Activated CD4-positive, alpha-beta T cell treated with anti-CD3 and anti-CD28 coated beads, Interleukin-2, amount 10 ng/mL, durations not matched to agents 24 days and 14 days (primary cell): Measurements from ENCODE around the gene BET1. TPM values are rescaled to one million over a fixed set of nuclear protein-coding genes. Genes with fewer than 3 reads are reported as not detected.

Experiments used
- DNase-seq: peaks from one replicate; pipeline ENCODE4 v3.0.0; 2022
- H3K27ac Mint-ChIP-seq: one replicate; pipeline ENCODE4 v1.8.0; 2022; ENCODE audit warnings: mild to moderate bottlenecking, mixed read lengths
- H3K27me3 Mint-ChIP-seq: one replicate; pipeline ENCODE4 v1.8.0; 2022; ENCODE audit warnings: mixed read lengths
- H3K36me3 Mint-ChIP-seq: one replicate; pipeline ENCODE4 v1.8.0; 2022; ENCODE audit warnings: low read depth, mild to moderate bottlenecking, mixed read lengths
- H3K4me1 Mint-ChIP-seq: one replicate; pipeline ENCODE4 v1.8.0; 2021; ENCODE audit warnings: mixed read lengths
- H3K4me3 Mint-ChIP-seq: one replicate; pipeline ENCODE4 v1.8.0; 2022; ENCODE audit warnings: mild to moderate bottlenecking, moderate library complexity, mixed read lengths
- H3K9me3 Mint-ChIP-seq: one replicate; pipeline ENCODE4 v1.8.0; 2021; ENCODE audit warnings: mixed read lengths
- intact Hi-C: fragments of 100-400 bp; cut with micrococcal nuclease; formaldehyde crosslinking; loops from one replicate; pipeline ENCODE4 v1.15.1; 2023
- total RNA-seq: library from RNA; stranded (reverse); gene quantifications from 2 replicates; pipeline ENCODE4 v1.2.3, GENCODE V29; 2022

The BET1 gene
- total RNA-seq, 1 donor from 2014 or later, result 20.0 TPM

DNA sequence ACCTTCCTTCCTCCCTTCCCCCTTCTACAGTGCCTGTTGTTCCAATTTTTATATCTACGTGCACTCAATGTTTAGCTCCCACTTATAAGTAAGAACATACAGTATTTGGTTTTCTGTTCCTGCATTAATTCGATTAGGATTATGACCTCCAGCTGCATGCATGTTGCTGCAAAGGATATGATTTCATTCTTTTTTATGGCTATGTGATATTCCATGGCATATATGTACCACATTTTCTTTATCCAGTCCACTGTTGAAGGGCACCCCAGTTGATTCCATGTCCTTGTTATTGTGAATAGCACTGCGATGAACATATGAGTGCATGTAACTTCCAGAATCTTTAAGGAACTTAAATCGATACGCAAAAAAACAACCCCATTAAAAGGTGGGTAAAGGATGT is 39.9 kb downstream of the BET1 start:
- Mint-ChIP-seq H3K4me1 (no peaks in the 10 kb centered on the region), H3K9me3 (no peaks in the 10 kb centered on the region)

DNA sequence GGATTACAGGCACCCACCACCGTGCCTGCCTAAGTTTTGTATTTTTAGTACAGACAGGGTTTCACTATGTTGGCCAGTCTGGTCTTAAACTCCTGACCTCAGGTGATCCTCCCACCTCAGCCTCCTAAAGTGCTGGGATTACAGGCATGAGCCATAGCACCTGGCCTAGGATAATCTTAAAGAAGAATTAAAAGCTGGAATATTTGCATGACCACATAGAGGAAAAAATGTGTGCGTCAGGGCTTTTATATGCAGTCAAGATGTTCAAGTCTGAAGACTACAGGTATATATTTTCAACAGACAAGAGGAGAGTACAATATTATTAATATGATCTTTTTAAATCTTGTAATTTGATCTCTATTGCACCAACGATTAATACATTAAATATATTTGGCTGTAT is 43.2 kb downstream of the BET1 start:
- Mint-ChIP-seq H3K4me3 (no peak overlapping the region), H3K36me3 (no peaks in the 10 kb centered on the region), H3K27me3 (no peaks in the 10 kb centered on the region), H3K27ac (no peak overlapping the region), H3K4me1 (no peaks in the 10 kb centered on the region), H3K9me3 (no peaks in the 10 kb centered on the region)
- no peak for DNase-seq
- intact Hi-C loops, result no loop called here

More for the DNA sequence above, 39.9 kb downstream of the BET1 start:
- Mint-ChIP-seq H3K4me3 (no peak overlapping the region), H3K27ac (no peak overlapping the region), H3K27me3 (no peaks in the 10 kb centered on the region), H3K36me3 (no peaks in the 10 kb centered on the region)
- intact Hi-C loops, result no loop called here
- DNase-seq, result no peak

DNA sequence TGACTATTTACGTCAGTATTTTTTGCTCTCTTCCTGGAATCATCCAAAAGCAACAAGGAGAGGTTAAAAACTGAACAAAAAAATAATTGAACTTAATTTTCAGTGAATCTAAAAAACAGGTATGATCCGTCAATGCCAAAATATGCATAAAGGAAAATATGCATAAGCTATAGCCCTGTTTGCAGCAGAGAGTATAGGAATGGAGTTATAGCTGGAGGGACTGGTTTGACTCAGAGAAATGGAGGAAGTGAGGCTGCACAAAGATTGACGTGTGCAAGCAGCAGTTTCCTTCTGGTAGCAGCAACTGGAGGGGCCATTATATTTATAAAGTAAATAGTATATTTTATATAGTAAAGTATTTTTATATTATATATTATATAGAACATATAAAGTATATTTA is 45.5 kb downstream of the BET1 start:
- Mint-ChIP-seq H3K9me3 (no peaks in the 10 kb centered on the region), H3K27me3 (no peaks in the 10 kb centered on the region), H3K27ac (no peak overlapping the region), H3K36me3 (no peaks in the 10 kb centered on the region), H3K4me1 (no peaks in the 10 kb centered on the region), H3K4me3 (no peak overlapping the region)
- DNase-seq, result no peak
- intact Hi-C loops, result no loop called here

DNA sequence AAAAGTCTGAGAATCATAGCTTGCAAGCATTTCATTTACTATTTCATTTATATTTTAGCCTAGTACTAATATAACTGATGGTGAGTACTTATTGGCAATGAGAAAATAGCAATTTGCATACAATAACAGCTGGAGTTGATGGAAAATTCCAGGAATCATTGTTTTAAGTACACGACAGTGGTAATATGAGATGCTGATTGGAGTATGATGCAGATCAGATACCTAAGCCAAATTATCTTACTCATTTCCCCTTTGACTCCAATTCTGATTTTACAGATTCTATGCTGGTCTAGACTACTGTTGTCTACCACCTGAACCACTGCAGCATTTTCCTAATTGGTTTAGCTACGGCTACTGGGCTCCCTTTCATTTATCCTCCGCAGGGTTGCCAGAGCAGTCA is 45.9 kb downstream of the BET1 start:
- DNase-seq, result no peak
- H3K9me3 Mint-ChIP-seq, result no peaks in the 10 kb centered on the region
- H3K4me3 Mint-ChIP-seq, result no peak overlapping the region
- H3K27ac Mint-ChIP-seq, result no peak overlapping the region
- H3K36me3 Mint-ChIP-seq, result no peaks in the 10 kb centered on the region
- no peaks in the 10 kb centered on the region for H3K4me1 Mint-ChIP-seq
- intact Hi-C loops, result no loop called here
- no peaks in the 10 kb centered on the region for H3K27me3 Mint-ChIP-seq

DNA sequence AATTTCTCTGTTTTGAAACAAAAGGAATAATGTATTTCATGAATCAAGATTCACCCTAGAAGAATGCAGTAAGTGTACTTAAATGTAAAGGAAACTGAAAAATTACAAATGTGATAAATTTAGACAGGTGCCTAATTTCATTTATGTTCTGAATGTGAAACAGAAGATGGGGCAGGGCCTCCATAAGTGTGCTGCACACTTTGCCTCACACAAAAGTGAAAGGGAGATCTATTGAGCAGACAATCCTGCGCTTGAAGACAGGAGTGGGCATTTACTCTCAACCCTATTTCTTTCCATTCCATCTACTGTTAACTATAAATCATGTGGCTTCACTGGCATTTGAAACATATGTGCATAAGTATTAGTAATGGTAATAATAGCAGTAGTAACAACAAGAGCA is 46.4 kb downstream of the BET1 start:
- Mint-ChIP-seq H3K27me3 (no peaks in the 10 kb centered on the region), H3K27ac (no peak overlapping the region), H3K9me3 (no peaks in the 10 kb centered on the region), H3K4me1 (no peaks in the 10 kb centered on the region), H3K4me3 (no peak overlapping the region), H3K36me3 (no peaks in the 10 kb centered on the region)
- no peak for DNase-seq
- intact Hi-C loops, result no loop called here

DNA sequence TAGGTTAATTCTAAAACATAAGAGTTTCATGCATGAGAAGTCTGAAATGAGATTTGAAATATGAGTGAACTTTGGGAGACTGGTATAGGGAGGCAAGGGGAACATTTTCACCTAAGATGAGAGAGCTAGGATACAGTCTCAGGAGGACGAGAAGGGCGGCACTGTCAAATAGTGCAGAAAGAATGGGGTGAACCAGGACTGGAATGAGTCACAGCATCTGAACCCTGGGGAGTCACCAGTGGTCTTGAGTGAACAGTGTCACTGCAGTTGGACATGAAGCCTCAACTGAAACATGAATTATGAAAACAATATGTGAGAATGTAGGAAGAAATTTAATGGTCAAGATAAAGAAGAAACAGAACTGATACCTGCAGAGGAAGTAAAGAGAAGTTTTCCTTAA is 48.9 kb downstream of the BET1 start:
- no peak for DNase-seq
- no peaks in the 10 kb centered on the region for H3K9me3 Mint-ChIP-seq
- H3K27ac Mint-ChIP-seq, result no peak overlapping the region
- no peaks in the 10 kb centered on the region for H3K27me3 Mint-ChIP-seq
- H3K4me1 Mint-ChIP-seq, result no peaks in the 10 kb centered on the region
- H3K36me3 Mint-ChIP-seq, result no peaks in the 10 kb centered on the region
- no peak overlapping the region for H3K4me3 Mint-ChIP-seq
- intact Hi-C loops, result no loop called here

DNA sequence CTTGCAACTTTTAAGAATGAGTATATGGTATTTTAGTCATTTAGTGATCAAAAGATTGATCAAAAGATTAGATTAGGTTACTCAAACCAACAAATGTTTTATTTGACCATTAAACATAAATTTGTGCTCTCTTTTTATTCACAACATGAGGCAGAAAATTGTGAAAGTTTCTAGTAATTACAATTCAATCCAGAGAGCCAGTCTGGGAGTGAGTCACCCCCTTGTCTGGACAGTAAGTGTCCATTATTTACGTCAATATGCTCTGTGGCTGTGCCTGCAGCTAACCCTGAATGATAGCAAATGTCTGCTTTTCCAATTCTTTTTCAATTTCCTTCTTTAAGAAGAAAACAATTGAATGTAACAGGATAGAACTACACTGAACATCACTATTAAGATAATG is 54.7 kb downstream of the BET1 start:
- intact Hi-C loops, result no loop called here
- Mint-ChIP-seq H3K36me3 (no peaks in the 10 kb centered on the region), H3K27ac (no peak overlapping the region), H3K27me3 (no peaks in the 10 kb centered on the region), H3K9me3 (no peaks in the 10 kb centered on the region), H3K4me1 (no peaks in the 10 kb centered on the region), H3K4me3 (no peak overlapping the region)
- DNase-seq, result no peak

DNA sequence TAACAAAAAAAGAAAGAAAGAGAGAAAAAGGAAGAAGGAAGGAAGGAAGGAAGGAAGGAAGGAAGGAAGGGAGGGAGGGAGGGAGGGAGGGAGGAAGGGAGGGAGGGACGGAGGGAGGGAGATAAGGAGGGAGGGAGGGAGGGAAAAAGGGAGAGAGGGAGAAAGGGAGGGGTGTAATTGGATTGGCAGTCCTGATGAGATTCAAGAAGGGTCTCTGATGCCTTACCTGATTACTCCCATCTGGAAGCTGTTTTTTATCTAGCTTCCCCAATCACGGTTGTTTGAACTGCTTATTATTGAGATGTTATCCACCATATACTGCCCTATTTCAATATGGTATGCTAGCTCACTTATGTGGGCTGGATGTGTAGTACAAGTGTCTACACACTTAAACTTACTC is 55.3 kb downstream of the BET1 start:
- intact Hi-C loops, result no loop called here
- no peak for DNase-seq
- H3K9me3 Mint-ChIP-seq, result no peaks in the 10 kb centered on the region
- no peak overlapping the region for H3K27ac Mint-ChIP-seq
- no peaks in the 10 kb centered on the region for H3K4me1 Mint-ChIP-seq
- H3K4me3 Mint-ChIP-seq, result no peak overlapping the region
- peaks cover 2% of the 10 kb centered on the region for H3K27me3 Mint-ChIP-seq
- H3K36me3 Mint-ChIP-seq, result no peaks in the 10 kb centered on the region

DNA sequence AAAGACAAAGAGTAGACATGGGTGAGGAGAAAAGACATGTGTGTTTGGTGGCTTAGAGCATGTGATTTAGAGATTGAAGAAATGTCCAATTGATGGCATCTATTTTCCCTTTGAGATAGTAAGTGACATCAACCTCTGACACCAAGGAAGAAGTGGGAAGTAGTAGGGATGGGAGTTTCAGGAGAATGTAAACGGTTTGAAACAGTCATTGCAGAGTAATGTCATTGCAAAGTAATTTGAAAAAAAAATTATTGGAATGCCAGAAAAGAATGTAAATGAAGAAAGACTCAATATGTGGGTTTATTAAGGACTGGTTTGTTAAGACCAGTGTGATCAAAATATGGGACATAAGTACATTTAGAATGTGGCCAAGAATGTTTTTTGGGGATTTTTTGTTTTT is 56.0 kb downstream of the BET1 start:
- no peak overlapping the region for H3K4me3 Mint-ChIP-seq
- H3K4me1 Mint-ChIP-seq, result no peaks in the 10 kb centered on the region
- H3K27ac Mint-ChIP-seq, result no peak overlapping the region
- intact Hi-C loops, result no loop called here
- no peaks in the 10 kb centered on the region for H3K9me3 Mint-ChIP-seq
- peaks cover 4% of the 10 kb centered on the region for H3K27me3 Mint-ChIP-seq
- H3K36me3 Mint-ChIP-seq, result no peaks in the 10 kb centered on the region
- DNase-seq, result no peak

DNA sequence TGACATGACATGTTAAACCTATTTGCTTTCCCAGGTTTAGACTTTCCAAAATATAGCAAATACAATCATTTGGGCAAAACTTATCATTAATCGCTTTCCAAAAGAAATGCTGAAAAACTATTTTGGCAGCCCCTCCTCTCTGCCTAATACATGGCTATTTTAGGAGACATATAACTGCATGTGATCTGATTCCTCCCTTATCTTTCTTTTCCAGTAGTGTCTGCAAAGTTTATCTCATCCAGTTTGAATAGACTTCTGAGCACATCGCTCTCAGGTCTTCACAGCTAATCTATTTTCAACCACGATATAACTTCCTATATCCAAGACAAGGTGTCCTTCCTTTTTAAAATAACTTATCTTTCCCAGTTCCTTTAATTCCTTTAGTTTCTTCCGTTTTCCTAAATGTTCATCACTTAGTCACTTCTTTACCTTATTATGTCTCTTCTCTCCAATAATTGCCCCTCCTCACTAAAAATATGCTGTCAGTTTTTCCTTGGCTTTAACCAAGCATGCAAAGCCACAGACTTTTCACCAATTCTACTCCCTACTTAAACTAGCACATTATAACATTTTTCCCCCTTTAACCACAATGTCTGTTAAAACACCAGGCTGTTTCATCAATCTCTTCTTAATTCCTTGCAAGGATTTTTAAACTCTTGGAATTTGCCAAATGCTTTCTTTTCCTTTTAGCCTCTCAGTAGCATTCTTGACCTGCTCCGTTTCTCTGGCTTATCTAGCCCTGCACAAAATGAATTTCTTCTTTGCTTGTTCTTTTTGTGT is 58.2 kb downstream of the BET1 start:
- Mint-ChIP-seq H3K9me3 (no peaks in the 10 kb centered on the region), H3K27me3 (peaks cover 4% of the 10 kb centered on the region), H3K36me3 (no peaks in the 10 kb centered on the region), H3K4me3 (no peak overlapping the region), H3K27ac (no peak overlapping the region), H3K4me1 (no peaks in the 10 kb centered on the region)
- intact Hi-C loops, result no loop called here
- DNase-seq, result peak; percentile 10

DNA sequence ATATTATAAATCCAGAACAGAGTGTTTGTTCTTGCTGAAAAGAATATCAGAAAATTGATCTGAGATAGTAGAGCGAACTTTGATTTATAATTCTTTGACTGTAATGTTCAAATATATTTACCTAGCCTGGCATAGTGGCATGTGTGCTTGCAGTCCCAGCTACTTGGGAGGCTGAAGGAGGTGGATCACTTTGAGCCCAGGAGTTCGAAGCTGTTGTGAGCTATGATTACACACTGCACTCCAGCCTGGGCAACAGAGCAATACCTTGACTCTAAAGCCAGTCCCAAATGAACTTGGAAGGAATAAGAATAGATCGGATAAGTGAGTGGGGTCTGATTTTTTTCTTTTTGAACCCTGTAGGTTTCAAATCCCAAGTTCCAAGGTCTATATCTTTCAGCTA is 59.1 kb downstream of the BET1 start:
- H3K27ac Mint-ChIP-seq, result no peak overlapping the region
- no peak overlapping the region for H3K4me3 Mint-ChIP-seq

DNA sequence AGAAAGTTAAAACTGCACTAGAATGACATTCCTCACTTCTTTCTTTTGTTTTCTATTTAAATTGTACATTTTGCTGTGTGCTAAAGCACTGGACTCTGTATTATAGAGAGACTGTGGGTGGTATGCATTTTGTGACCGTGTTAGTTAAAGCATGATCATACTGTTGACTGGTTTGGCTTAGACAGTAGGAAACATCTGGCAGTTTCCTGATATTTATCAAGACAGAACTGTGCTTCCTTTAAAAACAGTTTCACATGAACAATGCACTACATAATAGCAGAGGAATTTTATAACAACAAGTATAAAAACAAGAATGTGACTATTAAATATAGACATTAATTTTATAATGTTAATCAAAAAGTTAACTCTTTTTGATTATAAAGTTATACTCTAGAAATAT is 59.5 kb downstream of the BET1 start:
- no peak overlapping the region for H3K27ac Mint-ChIP-seq
- peaks cover 4% of the 10 kb centered on the region for H3K27me3 Mint-ChIP-seq
- intact Hi-C loops, result no loop called here
- H3K4me1 Mint-ChIP-seq, result no peaks in the 10 kb centered on the region
- no peaks in the 10 kb centered on the region for H3K9me3 Mint-ChIP-seq
- no peaks in the 10 kb centered on the region for H3K36me3 Mint-ChIP-seq
- DNase-seq, result no peak
- no peak overlapping the region for H3K4me3 Mint-ChIP-seq

More for the DNA sequence above, 59.1 kb downstream of the BET1 start:
- Mint-ChIP-seq H3K27me3 (peaks cover 4% of the 10 kb centered on the region), H3K36me3 (no peaks in the 10 kb centered on the region), H3K9me3 (no peaks in the 10 kb centered on the region), H3K4me1 (no peaks in the 10 kb centered on the region)
- peak; percentile 10 for DNase-seq
- intact Hi-C loops, result no loop called here

DNA sequence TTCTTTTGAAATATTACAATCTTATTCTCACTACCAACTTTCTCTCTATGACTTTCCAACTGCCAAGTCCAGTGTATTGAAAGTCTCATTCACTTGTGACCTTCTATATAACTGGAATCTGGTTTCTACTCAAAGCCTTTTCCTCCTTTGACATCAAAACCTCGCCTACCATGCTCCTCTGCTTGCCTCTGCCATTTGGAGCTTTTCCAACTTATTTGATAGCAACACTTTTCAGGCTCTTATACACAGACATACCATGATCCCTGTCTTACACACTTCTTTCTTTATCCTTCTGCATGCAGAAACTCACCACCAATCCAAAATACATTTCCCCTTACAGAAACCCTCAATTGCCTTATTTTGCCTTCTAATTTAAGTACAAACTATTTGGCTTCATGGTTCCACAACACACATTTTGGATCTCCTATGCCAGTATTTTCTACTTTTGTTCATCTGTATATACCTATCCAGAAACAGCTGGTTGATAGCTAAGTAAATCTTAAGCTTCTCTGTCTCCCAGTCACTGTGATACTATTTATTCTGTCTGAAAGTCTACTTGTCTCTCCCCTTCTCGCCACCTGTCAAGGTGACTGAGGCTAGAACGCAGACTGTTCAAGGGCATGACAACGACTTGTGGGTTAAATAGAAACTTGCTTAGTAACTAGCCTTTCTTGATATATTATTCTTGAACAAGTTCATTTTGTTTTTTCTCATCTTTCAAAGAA is 60.2 kb downstream of the BET1 start:
- no peaks in the 10 kb centered on the region for H3K9me3 Mint-ChIP-seq
- peaks cover 4% of the 10 kb centered on the region for H3K27me3 Mint-ChIP-seq
- H3K4me1 Mint-ChIP-seq, result no peaks in the 10 kb centered on the region
- H3K4me3 Mint-ChIP-seq, result no peak overlapping the region
- H3K27ac Mint-ChIP-seq, result no peak overlapping the region
- intact Hi-C loops, result no loop called here
- DNase-seq, result peak; percentile 16
- H3K36me3 Mint-ChIP-seq, result no peaks in the 10 kb centered on the region
